ENCODE data around the gene RAD51B.

DNA sequence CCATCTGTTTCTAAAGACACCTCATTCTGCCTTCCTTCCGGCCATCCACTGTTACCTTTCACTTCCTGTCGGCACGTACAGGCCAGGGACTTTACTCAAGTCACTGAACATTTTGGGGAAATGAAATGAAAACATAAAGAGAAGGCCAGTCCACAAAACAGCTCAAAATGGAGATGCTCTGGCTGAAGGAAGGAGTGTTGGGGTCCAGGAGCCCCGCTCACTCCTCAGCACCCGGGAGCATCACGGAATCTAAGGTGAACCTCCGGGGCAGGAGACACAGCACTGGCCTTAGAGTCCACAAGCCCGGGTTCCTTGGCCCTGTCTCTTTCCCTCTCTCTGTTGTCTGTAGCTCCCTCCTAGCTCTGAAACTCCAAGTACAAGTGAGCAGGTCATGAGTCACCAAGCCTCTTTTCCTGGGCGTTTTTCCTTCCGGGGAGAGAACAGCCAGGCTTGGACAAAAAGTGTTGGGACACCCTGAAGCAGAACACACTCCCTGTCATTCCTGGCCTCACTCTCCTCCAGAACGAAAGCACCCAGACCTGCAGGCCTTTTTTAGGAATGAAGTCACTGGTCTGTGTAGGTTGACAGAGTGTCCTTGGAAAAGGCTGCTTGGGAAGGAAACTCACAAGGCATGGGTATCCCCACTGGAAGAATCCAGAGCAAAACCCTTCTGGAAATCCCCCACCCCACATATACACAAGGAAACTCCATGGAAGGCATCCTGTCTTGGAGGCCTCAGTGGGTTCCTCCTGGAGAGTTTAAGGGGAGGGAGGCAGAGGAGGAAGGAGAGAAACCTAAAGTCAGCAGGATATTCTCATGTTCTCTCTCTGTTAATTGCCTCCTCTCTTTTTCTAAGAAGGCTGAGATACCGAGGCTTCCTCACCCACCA lies 728.0 kb downstream of the RAD51B start:
- TF ChIP-seq POLR2AphosphoS5 (IDR thresholded peaks at IDR 0.05; ENCODE audit: low read depth, low read length) (no peak), POLR2A (IDR thresholded peaks at IDR 0.05; ENCODE audit: low read depth, low read length) (no peak), TAF1 (IDR thresholded peaks at IDR 0.05; ENCODE audit: borderline replicate concordance, low read depth, low read length) (no peak)

All from GM12892 (cell line).